GM19455 (cell line): ENCODE measurements around the gene LRP1B.
"Not testable (repeated sequence)": the region's sequence is repeated elsewhere in the genome, so short reads cannot be mapped to it uniquely, and the experiment has no call there.

Experiments
- ATAC-seq: cut with Tn5 transposase; IDR thresholded peaks from one replicate; pipeline ENCODE4 v1.9.1; 2021; ENCODE audit not compliant: unreplicated experiment

The LRP1B gene

GRCh38 chr2:140658760-140659692, 1471.8 kb downstream of the LRP1B start:
- no peak for ATAC-seq

- ATAC-seq = no peak
These were observed 1473.2 kb downstream of the LRP1B start for GRCh38 chr2:140657657-140658056.

- no peak for ATAC-seq
These were observed 1476.3 kb downstream of the LRP1B start for GRCh38 chr2:140654565-140654964.

- no peak for ATAC-seq
These were observed 1480.0 kb downstream of the LRP1B start for GRCh38 chr2:140650825-140651224.

GRCh38 chr2:140650134-140650533, 1480.7 kb downstream of the LRP1B start:
- not testable (repeated sequence) for ATAC-seq

- ATAC-seq = no peak
These were observed 1482.4 kb downstream of the LRP1B start for GRCh38 chr2:140648393-140648792.

GRCh38 chr2:140643761-140644187, 1487.0 kb downstream of the LRP1B start:
- ATAC-seq = no peak

GRCh38 chr2:140641163-140641562, 1489.7 kb downstream of the LRP1B start:
- no peak for ATAC-seq

GRCh38 chr2:140639628-140640027, 1491.2 kb downstream of the LRP1B start:
- no peak for ATAC-seq

- no peak for ATAC-seq
These were observed 1500.3 kb downstream of the LRP1B start for GRCh38 chr2:140630557-140630956.

GRCh38 chr2:140627885-140628284, 1502.9 kb downstream of the LRP1B start:
- no peak for ATAC-seq

GRCh38 chr2:140627136-140627535, 1503.7 kb downstream of the LRP1B start:
- ATAC-seq = no peak

GRCh38 chr2:140624200-140624599, 1506.6 kb downstream of the LRP1B start:
- ATAC-seq = no peak

GRCh38 chr2:140621583-140622362, 1509.0 kb downstream of the LRP1B start:
- ATAC-seq = no peak

- no peak for ATAC-seq
These were observed 1526.0 kb downstream of the LRP1B start for GRCh38 chr2:140604788-140605187.

GRCh38 chr2:140604096-140604495, 1526.7 kb downstream of the LRP1B start:
- no peak for ATAC-seq

- ATAC-seq = no peak
These were observed 1527.4 kb downstream of the LRP1B start for GRCh38 chr2:140603416-140603815.

- ATAC-seq = no peak
These were observed 1529.0 kb downstream of the LRP1B start for GRCh38 chr2:140601801-140602200.

- ATAC-seq = no peak
These were observed 1529.5 kb downstream of the LRP1B start for GRCh38 chr2:140601342-140601741.

GRCh38 chr2:140600116-140600515, 1530.7 kb downstream of the LRP1B start:
- no peak for ATAC-seq

GRCh38 chr2:140597836-140598235, 1533.0 kb downstream of the LRP1B start:
- ATAC-seq = no peak

GRCh38 chr2:140597205-140597604, 1533.6 kb downstream of the LRP1B start:
- no peak for ATAC-seq
